Activated T-cell treated with anti-CD3 and anti-CD28 coated beads, Interleukin-2, amount 50 U/mL, for 72 hours (primary cell): ENCODE results near the gene DPEP2. TPM values are rescaled to one million over a fixed set of nuclear protein-coding genes. Genes with fewer than 3 reads are reported as not detected.

ENCODE experiments used
- ATAC-seq, 2 donors: fragments of 150-1000 bp; cut with Tn5 transposase; replicated peaks in 1 of 2; 2 replicates each; pipeline ENCODE4 v1.10.0; 2021; ENCODE audit warnings: moderate library complexity in 2 of 2, mild to moderate bottlenecking in 1 of 2
- DNase-seq, 2 donors: peaks; one replicate each; pipeline ENCODE4 v3.0.0; 2021 to 2022; ENCODE audit warnings: mixed read lengths in 1 of 2
- H3K27ac Mint-ChIP-seq: one replicate; pipeline ENCODE4 v1.8.0; 2022; ENCODE audit warnings: mild to moderate bottlenecking, moderate library complexity, mixed read lengths
- H3K27me3 Mint-ChIP-seq: one replicate; pipeline ENCODE4 v1.8.0; 2022; ENCODE audit warnings: low read depth, mixed read lengths
- H3K36me3 Mint-ChIP-seq, 2 donors: one replicate each; pipeline ENCODE4 v1.8.0; 2022; ENCODE audit warnings: mixed read lengths in 2 of 2, mild to moderate bottlenecking in 1 of 2; ENCODE audit not compliant: insufficient read depth in 2 of 2
- H3K4me1 Mint-ChIP-seq: one replicate; pipeline ENCODE4 v1.8.0; 2022; ENCODE audit warnings: low read depth, mixed read lengths
- H3K4me3 Mint-ChIP-seq, 2 donors: one replicate each; pipeline ENCODE4 v1.8.0; 2022; ENCODE audit warnings: mild to moderate bottlenecking in 2 of 2, mixed read lengths in 2 of 2, moderate library complexity in 2 of 2
- H3K9me3 Mint-ChIP-seq, 2 donors: one replicate each; pipeline ENCODE4 v1.8.0; 2022; ENCODE audit warnings: mixed read lengths in 2 of 2
- total RNA-seq, 2 donors: library from RNA; stranded (reverse); gene quantifications; one replicate each; pipeline ENCODE4 v1.2.3, GENCODE V29; 2022

DPEP2 gene
- total RNA-seq, 2 donors from 2014 or later = 11.4 to 11.6 TPM

DNA sequence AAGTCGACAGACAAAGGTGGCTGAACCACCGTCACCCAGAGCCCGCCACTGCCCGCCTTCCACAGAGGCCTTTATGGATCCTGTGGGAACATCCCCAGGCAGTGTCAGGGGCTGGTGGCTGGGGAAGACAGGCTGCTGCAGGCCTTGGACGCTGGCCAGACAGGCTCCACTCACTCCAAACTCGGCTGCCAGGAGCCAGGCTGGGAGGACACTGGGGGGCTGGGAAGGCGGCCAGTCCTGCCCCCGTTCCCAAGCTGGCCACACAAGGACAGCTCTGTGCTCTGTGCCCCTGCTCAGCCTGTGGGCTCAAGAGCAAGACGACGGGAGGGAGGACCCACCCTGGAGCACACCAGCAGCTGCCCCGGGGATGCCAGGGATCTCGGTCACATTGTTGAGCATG is 47.8 kb downstream of the DPEP2 start:
- Mint-ChIP-seq H3K27me3 (no peaks in the 10 kb centered on the region), H3K4me1 (no peaks in the 10 kb centered on the region), H3K27ac (no peak overlapping the region), H3K36me3 (no peaks in the 10 kb centered on the region), H3K4me3 (no peak overlapping the region), H3K9me3 (no peaks in the 10 kb centered on the region)
- DNase-seq = no peak
- ATAC-seq = no peak

- no peaks in the 10 kb centered on the region for H3K4me1 Mint-ChIP-seq
- no peaks in the 10 kb centered on the region for H3K27me3 Mint-ChIP-seq
Observed at GRCh38 chr16:67950335-67950843, 48.9 kb downstream of the DPEP2 start.

GRCh38 chr16:67949645-67950044 is 49.6 kb downstream of the DPEP2 start:
- H3K27me3 Mint-ChIP-seq = no peaks in the 10 kb centered on the region
- no peaks in the 10 kb centered on the region for H3K36me3 Mint-ChIP-seq
- no peak overlapping the region for H3K4me3 Mint-ChIP-seq
- no peaks in the 10 kb centered on the region for H3K9me3 Mint-ChIP-seq
- ATAC-seq (no peak), DNase-seq (no peak)
- H3K4me1 Mint-ChIP-seq = no peaks in the 10 kb centered on the region
- H3K27ac Mint-ChIP-seq = no peak overlapping the region

More at GRCh38 chr16:67950335-67950843, 48.9 kb downstream of the DPEP2 start:
- no peak for ATAC-seq
- Mint-ChIP-seq H3K27ac (no peak overlapping the region), H3K4me3 (no peak overlapping the region), H3K9me3 (no peaks in the 10 kb centered on the region), H3K36me3 (no peaks in the 10 kb centered on the region)
- DNase-seq = no peak

- no peak overlapping the region for H3K27ac Mint-ChIP-seq
- H3K36me3 Mint-ChIP-seq = no peaks in the 10 kb centered on the region
Observed at GRCh38 chr16:67948015-67948414, 51.3 kb downstream of the DPEP2 start.

GRCh38 chr16:67946966-67947558 is 52.2 kb downstream of the DPEP2 start:
- DNase-seq (no peak), ATAC-seq (no peak)
- H3K4me3 Mint-ChIP-seq = no peak overlapping the region
- H3K4me1 Mint-ChIP-seq = peaks cover 3% of the 10 kb centered on the region
- H3K36me3 Mint-ChIP-seq = no peaks in the 10 kb centered on the region
- H3K27me3 Mint-ChIP-seq = no peaks in the 10 kb centered on the region
- H3K27ac Mint-ChIP-seq = no peak overlapping the region
- H3K9me3 Mint-ChIP-seq = no peaks in the 10 kb centered on the region

More at GRCh38 chr16:67948015-67948414, 51.3 kb downstream of the DPEP2 start:
- DNase-seq (no peak), ATAC-seq (no peak)
- H3K4me3 Mint-ChIP-seq = no peak overlapping the region
- H3K27me3 Mint-ChIP-seq = no peaks in the 10 kb centered on the region
- no peaks in the 10 kb centered on the region for H3K4me1 Mint-ChIP-seq
- no peaks in the 10 kb centered on the region for H3K9me3 Mint-ChIP-seq

- Mint-ChIP-seq H3K9me3 (no peaks in the 10 kb centered on the region), H3K4me3 (no peak overlapping the region), H3K4me1 (peaks cover 5% of the 10 kb centered on the region), H3K27me3 (no peaks in the 10 kb centered on the region), H3K36me3 (no peaks in the 10 kb centered on the region), H3K27ac (no peak overlapping the region)
- ATAC-seq = no peak
- DNase-seq = no peak
Observed at GRCh38 chr16:67946128-67946569, 53.1 kb downstream of the DPEP2 start.

DNA sequence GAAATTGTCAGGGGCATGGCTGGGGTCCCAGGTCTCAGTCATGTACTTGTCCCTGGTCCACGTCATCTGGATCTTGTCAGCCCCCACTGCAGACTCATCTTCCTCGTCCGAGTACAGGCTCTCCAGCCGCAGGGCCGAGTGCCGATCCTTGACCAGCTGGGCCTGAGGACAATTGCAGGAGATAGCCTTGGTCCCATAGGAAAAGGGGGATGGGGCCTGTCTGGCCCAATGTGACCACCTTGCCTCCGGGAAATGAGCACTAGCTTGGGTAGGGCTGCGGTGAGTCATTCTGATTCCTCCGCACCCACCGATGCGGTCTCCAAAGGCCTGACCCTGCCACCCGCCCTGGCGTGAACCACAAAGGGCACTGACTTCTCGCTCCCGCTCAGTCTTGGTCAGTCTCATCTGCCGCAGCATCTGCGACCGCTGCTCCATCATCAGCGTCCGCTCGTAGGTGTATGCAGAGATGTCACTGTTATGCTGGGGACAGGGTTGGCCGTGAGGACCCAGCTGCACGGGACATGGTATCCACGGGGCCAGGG is 53.8 kb downstream of the DPEP2 start:
- no peak overlapping the region for H3K4me3 Mint-ChIP-seq
- H3K36me3 Mint-ChIP-seq = no peaks in the 10 kb centered on the region
- DNase-seq (no peak), ATAC-seq (no peak)
- H3K27me3 Mint-ChIP-seq = no peaks in the 10 kb centered on the region
- H3K27ac Mint-ChIP-seq = no peak overlapping the region
- H3K4me1 Mint-ChIP-seq = peaks cover 7% of the 10 kb centered on the region
- H3K9me3 Mint-ChIP-seq = no peaks in the 10 kb centered on the region

- H3K4me3 Mint-ChIP-seq = no peak overlapping the region
- DNase-seq (no peak), ATAC-seq (no peak)
- H3K27ac Mint-ChIP-seq = no peak overlapping the region
- no peaks in the 10 kb centered on the region for H3K9me3 Mint-ChIP-seq
- H3K36me3 Mint-ChIP-seq = no peaks in the 10 kb centered on the region
- no peaks in the 10 kb centered on the region for H3K27me3 Mint-ChIP-seq
- peaks cover 13% of the 10 kb centered on the region for H3K4me1 Mint-ChIP-seq
Observed at GRCh38 chr16:67944690-67945391, 54.4 kb downstream of the DPEP2 start.

GRCh38 chr16:67943619-67944504 is 55.4 kb downstream of the DPEP2 start, which contains the start of gene LCAT:
Gene LCAT (minus strand): TSS chr16:67944120. CDS start chr16:67944101, 19 bp downstream.
- no peaks in the 10 kb centered on the region for H3K9me3 Mint-ChIP-seq
- no peak for ATAC-seq
- H3K27me3 Mint-ChIP-seq = no peaks in the 10 kb centered on the region
- no peak within 1 kb of the TSS for H3K27ac Mint-ChIP-seq
- DNase-seq = no peak
- H3K36me3 Mint-ChIP-seq = no peaks in the 10 kb centered on the region
- H3K4me3 Mint-ChIP-seq = no peak within 1 kb of the TSS
- peaks cover 23% of the 10 kb centered on the region for H3K4me1 Mint-ChIP-seq

DNA sequence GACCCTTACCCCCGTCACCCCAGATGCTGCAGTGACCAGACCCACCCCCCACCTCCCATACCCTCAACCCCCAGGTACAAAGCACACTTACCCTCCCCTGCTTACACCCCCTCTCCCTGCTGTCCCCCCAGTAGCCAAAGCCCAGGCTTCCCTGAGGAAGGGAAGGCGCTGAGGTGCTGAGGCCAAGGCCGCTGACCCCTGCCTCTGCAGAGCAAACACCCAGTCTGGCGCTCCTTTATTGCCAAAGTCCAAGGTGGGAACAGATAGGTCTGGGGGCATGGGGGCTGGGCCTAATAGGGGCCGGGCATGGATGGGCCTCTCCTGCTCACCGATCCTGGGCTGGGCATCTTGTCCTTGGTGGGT is 56.0 kb downstream of the DPEP2 start:
- no peaks in the 10 kb centered on the region for H3K36me3 Mint-ChIP-seq
- ATAC-seq = no peak
- no peak overlapping the region for H3K4me3 Mint-ChIP-seq
- H3K9me3 Mint-ChIP-seq = no peaks in the 10 kb centered on the region
- H3K4me1 Mint-ChIP-seq = peaks cover 23% of the 10 kb centered on the region
- DNase-seq = no peak
- no peak overlapping the region for H3K27ac Mint-ChIP-seq
- no peaks in the 10 kb centered on the region for H3K27me3 Mint-ChIP-seq

GRCh38 chr16:67942510-67943255 is 56.6 kb downstream of the DPEP2 start:
- H3K4me1 Mint-ChIP-seq = peaks cover 26% of the 10 kb centered on the region
- no peaks in the 10 kb centered on the region for H3K9me3 Mint-ChIP-seq
- H3K36me3 Mint-ChIP-seq = no peaks in the 10 kb centered on the region
- H3K27ac Mint-ChIP-seq = no peak overlapping the region
- H3K4me3 Mint-ChIP-seq = no peak overlapping the region
- DNase-seq (no peak), ATAC-seq (peak in 1 of 2 donors; percentile 2)
- no peaks in the 10 kb centered on the region for H3K27me3 Mint-ChIP-seq

GRCh38 chr16:67942200-67942509 is 57.1 kb downstream of the DPEP2 start:
- H3K27me3 Mint-ChIP-seq = no peaks in the 10 kb centered on the region
- DNase-seq (peak; percentile 34 to 46), ATAC-seq (peak; percentile 41 to 48)
- peaks cover 32% of the 10 kb centered on the region for H3K4me1 Mint-ChIP-seq
- no peak overlapping the region for H3K4me3 Mint-ChIP-seq
- H3K9me3 Mint-ChIP-seq = no peaks in the 10 kb centered on the region
- no peaks in the 10 kb centered on the region for H3K36me3 Mint-ChIP-seq
- H3K27ac Mint-ChIP-seq = no peak overlapping the region
